GM21381 (cell line): ENCODE measurements around the gene PIP5K1B.

Experiments
- ATAC-seq: cut with Tn5 transposase; IDR thresholded peaks from one replicate; pipeline ENCODE4 v1.9.1; 2021; ENCODE audit warnings: mild to moderate bottlenecking, moderate library complexity; ENCODE audit not compliant: unreplicated experiment

PIP5K1B gene

GRCh38 chr9:68804911-68805889 lies 100.2 kb downstream of the PIP5K1B start:
- ATAC-seq: no peak

- no peak for ATAC-seq
These were observed 101.0 kb downstream of the PIP5K1B start for GRCh38 chr9:68805890-68806517.

- ATAC-seq: no peak
These were observed 103.4 kb downstream of the PIP5K1B start for GRCh38 chr9:68808338-68808890.

- ATAC-seq: no peak
These were observed 112.2 kb downstream of the PIP5K1B start for GRCh38 chr9:68817079-68817875.

GRCh38 chr9:68819065-68819464 lies 114.0 kb downstream of the PIP5K1B start:
- ATAC-seq: no peak

- ATAC-seq: no peak
These were observed 116.9 kb downstream of the PIP5K1B start for GRCh38 chr9:68821911-68822310.

GRCh38 chr9:68822596-68823165 lies 117.6 kb downstream of the PIP5K1B start:
- ATAC-seq: no peak

- no peak for ATAC-seq
These were observed 120.9 kb downstream of the PIP5K1B start for GRCh38 chr9:68825762-68826472.

- ATAC-seq: no peak
These were observed 123.1 kb downstream of the PIP5K1B start for GRCh38 chr9:68827837-68828744.

- no peak for ATAC-seq
These were observed 127.1 kb downstream of the PIP5K1B start for GRCh38 chr9:68832101-68832500.

- ATAC-seq: no peak
These were observed 128.0 kb downstream of the PIP5K1B start for GRCh38 chr9:68832861-68833518.

- no peak for ATAC-seq
These were observed 130.0 kb downstream of the PIP5K1B start for GRCh38 chr9:68834931-68835520.

GRCh38 chr9:68836788-68837187 lies 131.7 kb downstream of the PIP5K1B start:
- ATAC-seq: no peak

GRCh38 chr9:68838245-68838644 lies 133.2 kb downstream of the PIP5K1B start:
- ATAC-seq: no peak

GRCh38 chr9:68841276-68842052 lies 136.4 kb downstream of the PIP5K1B start:
- ATAC-seq: no peak

- no peak for ATAC-seq
These were observed 137.5 kb downstream of the PIP5K1B start for GRCh38 chr9:68842568-68842967.

GRCh38 chr9:68843239-68843638 lies 138.2 kb downstream of the PIP5K1B start:
- no peak for ATAC-seq
